Stimulated activated CD8-positive, alpha-beta memory T cell treated with anti-CD3 and anti-CD28 coated beads, Interleukin-7, amount 100 ng/mL, for 48 hours (primary cell): ENCODE data around the gene RELB.

Experiments used
- DNase-seq, 2 donors: peaks; one replicate each; pipeline ENCODE4 v3.0.0-alpha.2; 2020; ENCODE audit warnings: low read depth in 1 of 2; ENCODE audit errors: extremely low read depth in 1 of 2

RELB gene

GRCh38 chr19:45021971-45022370, 20.7 kb downstream of the RELB start:
- no peak for DNase-seq

DNA sequence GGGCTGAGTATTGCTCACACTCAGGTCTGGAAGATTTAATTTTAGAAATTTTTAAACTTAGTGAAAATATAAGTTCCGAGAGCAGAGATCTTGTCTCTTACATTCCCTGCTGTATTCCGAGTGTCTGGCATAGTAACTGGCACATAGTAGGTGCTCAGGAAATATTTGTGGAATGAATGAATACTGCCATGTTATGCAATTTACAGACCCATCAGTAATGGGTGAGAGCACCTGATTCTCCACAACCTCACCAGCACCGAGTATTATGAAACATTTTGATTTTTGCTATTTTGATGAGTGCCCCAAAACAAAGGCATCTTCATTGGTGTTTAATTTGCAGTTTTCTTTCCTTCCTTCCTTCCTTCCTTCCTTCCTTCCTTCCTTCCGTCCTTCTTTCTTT, 21.8 kb downstream of the RELB start:
- no peak for DNase-seq

GRCh38 chr19:45025264-45025663, 24.0 kb downstream of the RELB start:
- DNase-seq, result no peak

DNA sequence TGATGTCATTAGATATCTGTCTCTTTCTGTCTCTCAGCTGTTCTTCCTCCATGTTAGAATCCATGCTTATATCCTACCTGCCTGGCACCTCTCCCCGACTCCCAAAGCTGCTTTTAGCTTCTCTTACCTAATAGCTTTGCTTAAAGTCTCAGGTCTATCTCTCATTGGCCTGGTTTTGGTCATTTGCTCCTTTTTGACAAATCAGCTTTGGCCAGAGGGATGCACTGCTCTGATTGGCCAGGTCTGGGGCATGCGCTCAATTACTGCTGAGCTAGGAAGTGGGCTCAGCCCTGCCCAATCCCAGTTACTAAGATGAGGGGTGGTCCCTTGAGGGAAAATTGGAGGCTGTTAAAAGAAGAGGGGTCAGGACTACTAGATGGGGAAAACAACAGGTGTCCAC, 26.1 kb downstream of the RELB start:
- no peak for DNase-seq

DNA sequence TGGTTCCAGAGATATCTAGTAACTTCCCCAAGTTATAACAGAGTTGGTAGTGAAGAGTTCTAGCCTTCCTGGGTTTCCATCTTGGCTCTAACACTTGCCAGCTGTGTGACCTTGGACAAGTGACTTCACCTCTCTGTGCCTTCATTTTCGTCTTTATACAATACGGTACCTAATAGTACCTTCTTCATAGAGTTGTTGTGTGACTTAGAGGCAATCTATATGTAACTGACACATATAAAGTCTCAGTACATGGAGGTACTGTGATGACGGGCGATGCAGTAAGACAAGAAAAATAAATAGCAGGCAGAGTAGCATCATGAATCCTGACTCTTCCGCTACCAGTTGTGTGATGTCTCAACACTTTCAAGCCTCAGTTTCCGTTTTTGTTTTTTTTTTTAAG, 29.6 kb downstream of the RELB start:
- no peak for DNase-seq

- DNase-seq, result no peak
Observed at GRCh38 chr19:45032421-45032820, 31.2 kb downstream of the RELB start.

GRCh38 chr19:45035755-45036154, 34.5 kb downstream of the RELB start:
- no peak for DNase-seq

- no peak for DNase-seq
Observed at GRCh38 chr19:45037393-45038169, 36.3 kb downstream of the RELB start.

DNA sequence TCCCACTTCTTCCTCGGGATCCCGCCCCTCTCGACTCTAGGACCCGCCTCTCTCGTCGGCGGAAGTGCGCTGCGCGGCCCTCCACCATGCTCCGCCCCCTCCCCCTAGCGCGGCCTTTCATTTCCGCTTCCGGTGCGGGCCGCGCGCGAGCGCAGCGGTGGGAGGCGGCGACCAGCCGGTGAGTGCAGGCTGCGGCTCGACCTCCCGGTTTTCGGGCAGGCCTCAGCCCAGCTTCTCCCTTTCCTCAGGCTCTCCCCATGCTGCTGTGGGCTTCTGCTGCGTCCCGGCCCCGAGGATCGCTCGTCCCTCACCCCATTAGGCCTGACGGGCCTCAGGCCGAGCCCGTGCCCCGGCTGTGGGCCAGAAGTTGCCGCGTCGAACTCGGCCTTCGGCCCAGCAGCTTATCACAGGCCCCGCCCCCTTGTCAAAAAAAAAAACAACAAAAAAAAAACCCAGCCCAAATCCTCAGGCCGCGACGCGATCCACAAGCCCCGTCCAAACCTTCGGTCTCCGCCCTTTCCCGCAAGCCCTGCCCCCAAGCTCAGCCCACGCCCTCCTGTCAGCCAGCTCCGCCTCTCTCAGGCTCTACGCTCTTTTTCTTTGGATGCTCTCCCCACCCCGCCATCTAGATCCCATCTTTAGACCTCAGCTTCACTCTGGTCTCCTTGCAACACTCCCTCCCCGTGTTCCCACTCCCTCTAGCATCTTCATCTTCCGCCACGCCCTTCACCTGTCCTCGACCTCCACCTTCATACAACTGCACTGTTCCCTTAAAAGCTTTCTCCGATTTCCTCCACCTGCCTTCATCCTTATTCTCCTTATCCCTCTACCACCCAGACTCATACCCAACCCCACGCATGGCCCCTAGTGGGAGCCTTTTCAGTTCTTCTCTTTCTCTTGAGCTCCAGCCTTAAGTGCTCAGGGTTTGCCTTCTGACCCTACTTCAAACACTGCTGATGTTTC, 37.9 kb downstream of the RELB start, which contains the start of gene CLASRP:
CLASRP (plus strand) TSS at position 115 of the 963 bp plus-strand sequence. CDS start 1,168 bp downstream, outside the sequence.
- DNase-seq, result peak; percentile 75 to 81

DNA sequence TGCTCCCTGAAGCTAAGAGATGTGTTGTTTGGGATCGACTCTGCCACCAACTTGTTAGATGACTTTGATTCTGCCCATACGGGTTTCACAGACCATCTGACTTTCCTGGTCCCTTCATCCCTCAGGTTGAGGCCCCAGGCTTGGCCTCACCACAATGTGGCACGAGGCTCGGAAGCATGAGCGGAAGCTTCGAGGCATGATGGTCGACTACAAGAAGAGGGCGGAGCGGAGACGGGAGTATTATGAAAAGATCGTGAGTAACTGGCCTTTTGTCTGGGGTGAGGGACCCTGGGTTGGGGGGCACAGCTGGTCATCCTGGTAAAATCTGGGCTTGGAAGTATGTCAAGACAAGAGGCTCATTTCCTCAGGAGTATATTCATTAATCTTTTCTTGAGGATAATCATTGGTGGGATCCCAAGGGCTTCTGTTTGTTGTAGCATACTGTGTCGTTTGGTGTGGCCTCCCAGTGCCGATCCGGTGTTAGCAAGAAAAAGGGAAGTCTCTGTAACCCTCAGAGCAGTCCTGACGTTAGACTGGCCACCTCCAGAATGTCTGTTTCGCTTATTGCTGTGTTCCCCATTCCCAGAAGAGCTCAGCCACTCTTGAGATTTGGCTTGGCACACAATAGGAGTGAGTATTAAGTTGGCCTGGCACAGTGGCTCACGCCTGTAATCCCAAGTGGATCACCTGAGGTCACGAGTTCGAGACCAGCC, 39.0 kb downstream of the RELB start:
- no peak for DNase-seq

DNA sequence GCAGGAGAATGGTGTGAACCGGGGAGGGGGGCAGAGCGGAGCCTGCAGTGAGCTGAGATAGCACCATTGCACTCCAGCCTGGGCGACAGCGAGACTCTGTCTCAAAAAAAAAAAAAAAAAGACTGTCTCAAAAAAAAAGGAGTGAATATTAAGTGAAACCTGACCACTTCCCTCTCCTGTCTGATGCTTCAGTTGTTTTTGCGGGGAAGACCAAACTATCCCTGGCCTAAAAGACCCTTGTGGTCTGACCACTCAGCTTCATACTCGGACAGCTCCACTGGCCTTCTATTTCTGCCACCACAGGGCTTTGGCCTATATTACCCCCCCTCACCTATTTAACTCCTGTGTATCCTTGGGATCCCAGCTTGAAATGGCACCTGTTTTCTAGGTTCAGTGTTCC, 39.9 kb downstream of the RELB start:
- no peak for DNase-seq

DNA sequence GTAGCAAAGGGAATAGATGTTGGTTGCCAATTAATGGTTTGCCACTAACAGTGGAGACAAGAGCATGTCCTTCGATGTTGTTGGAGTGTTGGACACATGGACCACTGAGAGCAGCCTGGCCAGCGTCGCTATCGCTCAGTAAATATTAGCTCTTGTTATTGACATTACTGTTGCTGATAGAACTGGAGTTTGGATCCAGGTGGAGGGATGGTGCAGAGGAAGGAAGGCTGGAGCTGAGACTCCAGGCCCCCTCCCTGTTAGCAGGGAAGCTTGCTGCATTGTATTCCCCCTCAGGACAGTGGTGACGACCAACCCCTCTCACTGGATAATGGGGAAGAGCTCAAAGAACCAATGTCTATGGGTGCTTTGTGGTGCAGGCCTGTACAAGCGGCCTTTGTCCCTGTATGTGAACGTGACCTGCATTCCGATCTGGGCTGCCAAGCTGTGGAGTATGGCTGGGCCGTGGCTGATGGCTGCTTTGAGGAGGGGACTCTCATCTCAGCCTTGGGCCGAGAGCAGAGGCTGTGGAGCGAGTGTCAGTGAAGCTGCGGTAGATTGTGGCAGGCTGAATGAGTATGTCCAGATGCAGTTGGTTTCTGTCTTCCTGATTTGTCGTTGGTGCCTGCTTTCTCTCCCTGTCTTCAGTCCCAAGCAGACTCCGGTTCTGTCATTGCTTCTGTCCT, 44.5 kb downstream of the RELB start:
- DNase-seq, result no peak

GRCh38 chr19:45046355-45046754, 45.1 kb downstream of the RELB start:
- DNase-seq, result no peak

- no peak for DNase-seq
Observed at GRCh38 chr19:45047188-45047797, 46.0 kb downstream of the RELB start.

- DNase-seq, result no peak
Observed at GRCh38 chr19:45049073-45049736, 47.9 kb downstream of the RELB start.

DNA sequence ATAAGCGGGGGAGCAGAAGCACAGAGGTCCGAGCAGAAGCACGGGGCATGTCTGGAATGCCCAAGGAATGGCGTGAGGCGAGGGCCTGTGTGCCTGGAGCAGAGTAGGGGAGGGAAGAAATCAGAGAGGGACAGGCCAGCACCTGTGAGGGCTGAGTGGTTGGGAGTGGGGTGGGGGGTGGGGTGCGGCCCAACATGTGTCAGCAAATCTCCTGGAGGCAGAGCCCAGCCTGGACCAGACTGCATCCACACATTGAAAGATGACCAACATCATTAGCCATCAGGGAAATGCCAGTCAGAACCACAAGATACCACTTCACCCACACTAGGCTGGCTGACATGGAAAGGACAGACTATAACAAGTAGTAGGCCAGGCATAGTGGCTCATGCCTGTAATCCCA, 48.8 kb downstream of the RELB start:
- DNase-seq, result no peak

DNA sequence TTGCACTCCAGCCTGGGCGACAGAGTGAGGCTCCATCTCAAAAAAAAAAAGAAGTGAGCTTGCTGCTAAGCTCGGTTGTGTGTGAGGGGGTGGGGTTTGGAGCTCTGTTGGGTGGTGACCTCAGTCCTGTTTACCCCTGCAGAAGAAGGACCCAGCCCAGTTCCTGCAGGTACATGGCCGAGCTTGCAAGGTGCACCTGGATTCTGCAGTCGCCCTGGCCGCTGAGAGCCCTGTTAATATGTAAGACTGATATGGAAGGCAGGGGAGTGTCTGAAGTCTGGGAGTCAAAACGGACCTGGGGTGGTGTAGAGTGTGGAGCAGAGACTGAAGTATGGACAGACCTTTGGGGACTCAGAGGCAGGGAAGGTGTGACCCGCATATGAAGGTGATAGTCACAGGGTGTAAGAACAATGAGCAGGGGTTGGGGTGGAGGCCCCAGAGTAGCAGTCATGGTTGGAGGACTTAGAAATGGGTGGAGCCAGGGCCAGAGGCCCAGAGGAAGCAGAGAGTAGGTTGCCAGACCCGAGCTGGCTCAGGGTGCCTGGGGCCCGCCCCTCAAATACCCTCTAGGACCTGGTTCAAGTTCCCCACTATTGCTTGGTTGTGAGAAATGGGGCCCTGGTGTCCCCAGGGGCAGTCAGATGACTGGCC, 50.8 kb downstream of the RELB start:
- no peak for DNase-seq

DNA sequence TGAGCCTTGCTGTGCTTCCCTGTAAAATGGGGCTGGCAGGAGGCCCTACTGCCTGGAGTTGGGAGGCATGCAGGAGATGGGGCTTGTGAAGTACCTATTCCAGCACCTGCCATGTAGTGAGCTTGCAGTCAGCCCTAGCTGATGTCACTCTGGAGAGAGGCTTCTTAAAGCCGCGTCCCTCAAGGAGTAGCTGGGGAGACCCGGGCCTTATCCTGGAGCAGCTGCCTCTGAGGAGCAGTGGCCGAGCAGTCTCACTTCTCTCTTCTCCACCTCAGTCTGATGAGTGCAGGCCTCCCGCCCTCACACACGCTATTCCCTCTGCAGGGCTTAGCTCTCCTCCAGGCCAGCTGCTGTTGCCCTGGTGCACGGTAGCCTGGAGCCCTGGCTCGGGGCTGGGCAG, 55.6 kb downstream of the RELB start:
- DNase-seq, result no peak

DNA sequence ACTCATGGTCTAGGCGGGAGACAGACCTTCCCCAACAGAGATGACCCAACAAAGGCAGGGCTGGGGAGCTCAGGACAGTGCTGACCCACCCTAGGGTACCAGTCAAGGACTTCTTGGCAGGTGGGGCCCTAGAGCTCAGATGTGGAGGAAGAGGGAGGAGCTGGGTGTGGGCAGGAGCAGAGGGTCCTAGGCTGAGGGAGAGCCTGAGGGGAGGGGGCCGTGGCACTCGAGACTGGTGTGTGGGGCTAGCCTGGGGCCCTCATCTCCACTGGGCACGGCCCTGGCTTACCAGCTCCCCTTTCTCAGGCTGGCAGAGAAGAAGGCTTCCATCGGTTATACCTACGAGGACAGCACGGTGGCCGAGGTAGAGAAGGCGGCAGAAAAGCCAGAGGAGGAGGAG, 56.2 kb downstream of the RELB start:
- no peak for DNase-seq
